GM19372 (cell line): ENCODE results near the gene SLC34A1.
A peak's percentile ranks its signal among the peaks of the same experiment; 100 is the strongest.

Experiments
- ATAC-seq: cut with Tn5 transposase; IDR thresholded peaks from one replicate; pipeline ENCODE4 v1.9.1; 2021; ENCODE audit warnings: mild to moderate bottlenecking, low read depth, moderate library complexity; ENCODE audit not compliant: unreplicated experiment

The SLC34A1 gene

GRCh38 chr5:177429248-177430040 is 45.2 kb downstream of the SLC34A1 start:
- ATAC-seq: no peak

GRCh38 chr5:177430140-177430951 is 46.1 kb downstream of the SLC34A1 start:
- no peak for ATAC-seq

- ATAC-seq: no peak
Measured at GRCh38 chr5:177430972-177431316, 46.7 kb downstream of the SLC34A1 start.

GRCh38 chr5:177431317-177432142 is 47.3 kb downstream of the SLC34A1 start:
- peak; percentile 38 for ATAC-seq

- peak; percentile 31 for ATAC-seq
Measured at GRCh38 chr5:177432143-177432838, 48.1 kb downstream of the SLC34A1 start.

- ATAC-seq: no peak
Measured at GRCh38 chr5:177432839-177433657, 48.8 kb downstream of the SLC34A1 start.

- ATAC-seq: no peak
Measured at GRCh38 chr5:177433658-177434217, 49.5 kb downstream of the SLC34A1 start.

GRCh38 chr5:177434437-177434836 is 50.2 kb downstream of the SLC34A1 start:
- ATAC-seq: no peak

- ATAC-seq: no peak
Measured at GRCh38 chr5:177434942-177435738, 50.9 kb downstream of the SLC34A1 start.

GRCh38 chr5:177435847-177436536 is 51.8 kb downstream of the SLC34A1 start:
- ATAC-seq: no peak

- no peak for ATAC-seq
Measured at GRCh38 chr5:177437623-177438022, 53.4 kb downstream of the SLC34A1 start.

- ATAC-seq: no peak
Measured at GRCh38 chr5:177438468-177438867, 54.2 kb downstream of the SLC34A1 start.

- no peak for ATAC-seq
Measured at GRCh38 chr5:177439518-177440053, 55.4 kb downstream of the SLC34A1 start.

- ATAC-seq: no peak
Measured at GRCh38 chr5:177440211-177440989, 56.2 kb downstream of the SLC34A1 start.

GRCh38 chr5:177440990-177441780 is 57.0 kb downstream of the SLC34A1 start:
- no peak for ATAC-seq
